ENCODE data around the gene PPP1R7. TPM values are rescaled to one million over a fixed set of nuclear protein-coding genes. Genes with fewer than 3 reads are reported as not detected.

Gene PPP1R7
- total RNA-seq, 1 donor from 2014 or later: 48.9 TPM

DNA sequence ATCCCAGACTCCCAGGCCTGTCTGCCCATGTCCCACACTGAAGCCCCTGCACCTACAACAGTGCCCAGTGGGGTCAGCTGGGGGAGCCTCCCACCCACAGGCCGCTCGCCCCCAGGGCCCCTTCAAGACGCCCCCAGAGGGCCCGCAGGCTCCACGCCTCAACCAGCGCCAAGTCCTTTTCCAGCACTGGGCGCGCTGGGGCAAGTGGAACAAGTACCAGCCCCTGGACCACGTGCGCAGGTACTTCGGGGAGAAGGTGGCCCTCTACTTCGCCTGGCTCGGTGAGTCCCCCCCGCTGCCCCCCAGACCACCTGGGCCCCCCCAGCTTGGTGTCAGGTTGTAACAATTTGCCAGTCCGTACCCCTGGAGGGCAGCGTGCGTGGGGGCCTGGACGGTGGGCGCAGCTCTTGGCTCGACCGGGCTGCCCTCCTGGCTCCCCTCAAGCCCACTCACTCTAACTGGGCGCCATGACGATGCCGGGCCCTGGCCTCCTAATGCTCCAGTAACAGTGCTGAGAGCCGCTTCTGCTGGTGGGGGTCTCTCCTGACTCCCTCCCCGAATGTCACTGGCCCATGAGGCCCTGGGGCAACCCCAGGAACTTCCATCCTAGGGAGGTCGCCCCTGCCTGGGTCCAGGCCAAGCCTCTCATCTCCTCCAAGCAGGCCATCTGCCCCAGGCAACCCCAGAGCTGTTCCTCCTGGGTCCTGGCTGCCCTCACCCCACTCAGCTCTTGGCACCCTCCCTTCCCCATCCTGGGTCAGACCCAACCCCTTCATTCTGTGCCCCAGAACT is 53.1 kb downstream of the PPP1R7 start:
- FAIRE-seq (no peak), DNase-seq (ENCODE audit: low spot score in 2 of 2) (no peak)

DNA sequence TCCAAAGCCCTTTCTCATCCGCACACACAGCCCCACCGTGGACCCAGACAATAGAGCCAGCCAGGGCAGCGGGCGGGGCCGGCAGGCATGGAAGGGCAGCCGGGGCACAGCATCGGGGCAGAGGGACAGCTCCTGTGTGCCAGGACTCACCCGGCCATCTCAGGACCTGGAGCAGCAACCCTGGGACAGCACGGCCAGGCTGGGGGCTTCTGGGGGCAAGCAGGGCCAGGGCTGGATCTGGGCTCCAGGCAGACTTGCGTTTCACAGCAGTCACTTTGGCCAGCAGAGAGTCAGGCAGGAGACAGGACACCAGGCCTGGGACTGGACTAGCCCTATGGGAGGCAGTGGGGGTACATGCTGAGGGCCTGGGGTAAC is 53.7 kb downstream of the PPP1R7 start:
- DNase-seq (ENCODE audit: low spot score in 2 of 2) (no peak), FAIRE-seq (no peak)

DNA sequence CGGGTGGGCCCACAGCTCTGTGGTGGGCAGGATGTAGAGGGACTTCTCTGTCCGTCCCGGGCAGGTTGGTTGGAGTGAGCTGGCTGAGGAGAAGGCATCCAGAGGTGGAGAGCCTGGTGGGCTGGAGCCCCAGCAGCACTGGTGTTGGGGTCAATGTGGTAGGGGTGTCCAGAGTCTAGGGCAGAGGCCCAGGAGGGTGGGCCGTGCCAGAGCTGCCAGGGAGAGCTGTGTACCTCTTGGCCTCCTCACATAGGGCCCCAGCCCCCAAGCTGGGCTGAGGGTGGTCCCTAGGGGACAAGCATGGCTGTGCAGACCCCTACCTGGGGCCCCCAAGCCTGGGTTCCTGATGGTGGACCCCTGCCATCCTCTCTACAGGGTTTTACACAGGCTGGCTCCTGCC is 54.2 kb downstream of the PPP1R7 start:
- DNase-seq (ENCODE audit: low spot score in 2 of 2): no peak
- FAIRE-seq: no peak

DNA sequence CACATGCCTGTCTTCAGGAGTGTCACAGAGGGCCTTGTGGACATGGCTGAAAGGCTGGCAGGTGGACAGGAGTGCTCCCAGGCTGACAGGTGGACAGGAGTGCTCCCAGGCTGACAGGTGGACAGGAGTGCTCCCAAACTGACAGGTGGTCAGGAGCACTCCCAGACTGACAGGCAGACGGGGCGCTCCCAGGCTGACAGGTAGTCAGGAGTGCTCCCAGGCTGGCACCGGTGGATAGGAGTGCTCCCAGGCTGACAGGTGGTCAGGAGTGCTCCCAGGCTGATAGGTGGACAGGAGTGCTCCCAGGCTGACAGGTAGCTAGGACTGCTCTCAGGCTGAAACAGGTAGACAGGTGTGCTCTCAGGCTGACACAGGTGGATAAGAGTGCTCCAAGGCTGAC is 54.8 kb downstream of the PPP1R7 start:
- FAIRE-seq (no peak), DNase-seq (ENCODE audit: low spot score in 2 of 2) (no peak)

DNA sequence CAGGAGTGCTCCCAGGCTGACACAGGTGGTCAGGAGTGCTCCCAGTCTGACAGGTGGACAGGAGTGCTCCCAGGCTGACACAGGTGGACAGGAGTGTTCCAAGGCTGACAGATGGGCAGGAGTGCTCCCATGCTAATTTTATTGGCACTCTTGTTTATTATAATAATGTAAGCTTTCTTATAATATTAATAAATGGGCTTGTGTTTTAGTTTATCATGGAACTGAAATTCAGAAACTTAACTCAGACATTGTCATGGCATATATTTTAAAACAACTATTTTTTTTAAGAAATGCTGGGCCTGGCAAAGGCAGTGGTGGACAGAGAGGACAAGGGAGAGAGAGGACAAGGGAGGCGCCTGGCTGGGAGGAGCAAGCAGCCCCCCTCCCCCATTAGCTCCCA is 56.9 kb downstream of the PPP1R7 start:
- DNase-seq (ENCODE audit: low spot score in 2 of 2): no peak
- no peak for FAIRE-seq

DNA sequence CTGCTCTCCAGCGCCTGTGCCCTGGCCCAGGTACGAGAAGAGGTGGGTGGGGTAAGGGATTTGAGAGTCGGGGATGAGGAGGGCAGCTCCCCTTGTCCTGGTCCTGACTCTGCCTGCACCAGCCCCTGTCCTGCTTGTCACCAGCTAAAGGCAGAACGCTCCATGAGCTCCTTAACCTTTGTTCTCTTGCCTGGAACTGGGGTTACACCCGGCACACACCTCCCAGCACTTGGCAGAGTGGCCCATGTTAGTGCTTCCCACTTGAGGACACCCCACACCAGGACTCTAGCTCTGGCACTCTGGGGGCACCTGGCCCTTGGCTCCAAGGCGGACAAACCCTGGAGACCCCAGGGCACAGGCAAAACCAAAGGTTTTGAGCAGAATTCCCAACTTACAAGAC is 57.4 kb downstream of the PPP1R7 start:
- DNase-seq (ENCODE audit: low spot score in 2 of 2): no peak
- no peak for FAIRE-seq

- peak in 1 of 2 donors; percentile 52 for DNase-seq (ENCODE audit: low spot score in 2 of 2)
- no peak for FAIRE-seq
Observed at GRCh38 chr2:241208058-241208457, 57.8 kb downstream of the PPP1R7 start.

- DNase-seq (ENCODE audit: low spot score in 2 of 2) (no peak), FAIRE-seq (no peak)
Observed at GRCh38 chr2:241209271-241209670, 59.0 kb downstream of the PPP1R7 start.

DNA sequence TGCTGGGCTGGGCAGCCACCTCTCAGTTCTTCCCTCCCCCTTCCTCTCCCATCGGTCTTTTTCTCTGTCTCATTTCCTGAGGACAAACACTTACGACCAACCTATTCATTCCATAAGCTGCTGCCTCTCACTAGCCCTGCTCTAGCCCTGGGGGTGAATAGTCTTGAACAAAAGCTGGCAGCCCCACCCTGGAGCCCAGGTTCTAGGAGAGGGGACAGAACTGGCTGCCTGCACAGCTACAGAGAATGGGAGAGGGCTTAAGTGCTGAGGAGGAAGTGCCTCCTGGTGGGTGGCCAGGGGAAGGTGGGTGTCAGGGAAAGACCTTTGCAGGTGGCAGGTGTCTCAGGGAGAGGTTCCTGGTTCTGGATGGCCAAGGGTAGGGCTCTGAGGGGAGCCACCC is 61.0 kb downstream of the PPP1R7 start:
- FAIRE-seq (no peak), DNase-seq (ENCODE audit: low spot score in 2 of 2) (no peak)

DNA sequence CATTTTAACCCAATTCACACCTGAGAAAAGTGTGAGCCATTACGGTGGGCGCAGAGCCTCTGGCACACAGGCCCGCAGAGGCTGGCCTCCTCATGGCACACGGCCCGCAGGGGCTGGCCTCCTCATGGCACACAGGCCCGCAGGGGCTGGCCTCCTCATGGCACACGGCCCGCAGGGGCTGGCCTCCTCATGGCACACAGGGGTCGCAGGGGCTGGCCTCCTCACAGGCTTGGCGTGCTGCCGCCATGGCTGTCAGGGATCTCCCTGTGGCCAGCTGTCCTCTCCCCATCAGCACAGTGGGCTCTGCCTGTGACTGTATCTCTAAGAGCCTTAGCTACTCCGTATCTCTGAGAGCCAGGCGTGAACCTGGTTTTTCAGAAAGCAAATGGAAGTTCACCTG is 62.8 kb downstream of the PPP1R7 start:
- no peak for FAIRE-seq
- peak in 1 of 2 donors; percentile 29 for DNase-seq (ENCODE audit: low spot score in 2 of 2)

DNA sequence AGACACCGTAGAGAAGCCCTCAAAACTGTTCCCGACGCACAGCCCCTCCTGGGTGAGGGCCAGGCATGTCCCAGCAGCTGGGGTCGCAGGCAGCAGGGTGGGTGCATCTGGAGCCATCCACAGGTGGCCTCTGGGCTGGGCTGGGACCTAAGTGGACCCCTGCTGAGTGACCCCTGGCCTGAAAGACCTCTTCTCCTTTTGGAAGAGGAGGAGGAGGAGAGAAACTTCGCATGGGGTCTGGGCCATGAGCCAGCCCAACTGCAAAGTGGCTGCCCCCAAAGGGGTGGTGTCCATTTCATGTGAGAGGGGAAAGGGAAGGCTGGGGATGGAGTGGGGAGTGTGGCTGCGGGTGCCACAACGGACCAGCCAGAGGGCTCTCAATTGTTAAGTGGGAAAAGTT is 63.3 kb downstream of the PPP1R7 start:
- FAIRE-seq (no peak), DNase-seq (ENCODE audit: low spot score in 2 of 2) (peak in 1 of 2 donors; percentile 14)

- no peak for DNase-seq (ENCODE audit: low spot score in 2 of 2)
- FAIRE-seq: no peak
Observed at GRCh38 chr2:241214209-241214608, 63.9 kb downstream of the PPP1R7 start.

DNA sequence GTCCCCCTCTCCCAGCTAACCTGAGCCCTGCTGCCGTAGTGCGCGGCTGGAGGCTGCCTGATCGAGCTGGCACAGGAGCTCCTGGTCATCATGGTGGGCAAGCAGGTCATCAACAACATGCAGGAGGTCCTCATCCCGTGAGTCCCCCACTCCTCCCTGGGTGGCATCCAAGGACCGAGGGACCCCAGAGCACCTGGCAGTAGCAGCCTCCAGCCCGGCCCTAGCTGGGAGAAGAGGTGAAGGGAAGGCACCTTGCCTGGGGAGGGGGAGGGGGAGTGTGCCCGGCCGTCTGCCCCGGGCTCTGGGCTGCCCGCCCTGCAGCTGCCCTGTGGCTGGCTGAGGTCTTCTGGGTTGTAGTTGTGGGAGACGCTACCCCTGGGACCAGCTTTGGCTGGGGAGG is 64.5 kb downstream of the PPP1R7 start:
- DNase-seq (ENCODE audit: low spot score in 2 of 2) (peak in 1 of 2 donors; percentile 17), FAIRE-seq (no peak)

DNA sequence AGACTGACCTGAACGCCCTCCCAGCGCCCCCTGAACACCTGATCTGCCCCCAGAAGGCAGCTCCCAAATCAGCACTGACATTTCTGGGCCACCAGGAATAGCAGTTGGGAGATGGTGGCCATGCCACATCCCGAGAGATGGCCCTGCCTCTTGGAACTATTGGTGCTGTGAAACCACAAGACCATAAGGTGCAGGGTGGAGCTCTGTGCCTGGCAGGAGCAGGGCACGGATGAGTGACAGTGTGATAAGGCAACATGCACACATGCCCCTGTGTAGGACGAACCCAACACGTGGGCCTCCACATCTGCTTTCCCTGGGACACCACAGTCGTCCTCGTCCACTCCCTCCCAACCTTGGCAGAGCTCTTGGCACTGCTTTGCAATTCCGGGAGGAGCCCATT is 65.2 kb downstream of the PPP1R7 start:
- no peak for FAIRE-seq
- no peak for DNase-seq (ENCODE audit: low spot score in 2 of 2)

DNA sequence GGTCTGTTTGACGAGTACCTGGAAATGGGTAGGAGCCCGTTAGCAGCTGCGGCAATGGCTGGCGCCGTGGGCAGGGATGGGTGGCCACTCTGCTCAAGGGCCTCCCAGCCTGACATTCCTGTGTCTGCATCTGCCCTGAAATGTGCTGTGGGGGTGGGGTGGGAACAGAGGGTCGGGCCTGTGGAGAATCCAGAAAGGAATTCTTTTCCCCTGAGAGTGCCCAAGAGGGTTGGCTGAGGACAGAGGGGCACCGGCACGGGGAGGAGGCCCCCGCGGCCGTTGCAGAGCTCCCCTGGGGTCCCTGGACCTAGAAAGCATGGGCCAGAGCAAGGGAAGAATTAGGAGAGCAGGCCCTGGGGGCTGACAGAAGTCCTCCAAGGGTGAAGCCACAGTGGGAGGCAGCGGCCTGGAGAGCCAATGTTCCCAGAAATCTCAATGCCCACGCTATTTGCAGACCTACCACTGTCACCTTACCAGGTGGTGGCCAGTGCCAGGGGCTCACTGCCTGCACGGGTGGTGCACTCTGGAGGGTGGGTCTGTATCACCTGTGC is 66.0 kb downstream of the PPP1R7 start:
- FAIRE-seq: no peak
- DNase-seq (ENCODE audit: low spot score in 2 of 2): no peak

- peak; percentile 85 to 92 for DNase-seq (ENCODE audit: low spot score in 2 of 2)
- no peak for FAIRE-seq
Observed at GRCh38 chr2:241217320-241218031, 67.2 kb downstream of the PPP1R7 start.

- DNase-seq (ENCODE audit: low spot score in 2 of 2) (peak; percentile 66 to 70), FAIRE-seq (no peak)
Observed at GRCh38 chr2:241218131-241219029, 68.1 kb downstream of the PPP1R7 start.

- FAIRE-seq: no peak
- no peak for DNase-seq (ENCODE audit: low spot score in 2 of 2)
Observed at GRCh38 chr2:241219030-241219382, 68.7 kb downstream of the PPP1R7 start.

DNA sequence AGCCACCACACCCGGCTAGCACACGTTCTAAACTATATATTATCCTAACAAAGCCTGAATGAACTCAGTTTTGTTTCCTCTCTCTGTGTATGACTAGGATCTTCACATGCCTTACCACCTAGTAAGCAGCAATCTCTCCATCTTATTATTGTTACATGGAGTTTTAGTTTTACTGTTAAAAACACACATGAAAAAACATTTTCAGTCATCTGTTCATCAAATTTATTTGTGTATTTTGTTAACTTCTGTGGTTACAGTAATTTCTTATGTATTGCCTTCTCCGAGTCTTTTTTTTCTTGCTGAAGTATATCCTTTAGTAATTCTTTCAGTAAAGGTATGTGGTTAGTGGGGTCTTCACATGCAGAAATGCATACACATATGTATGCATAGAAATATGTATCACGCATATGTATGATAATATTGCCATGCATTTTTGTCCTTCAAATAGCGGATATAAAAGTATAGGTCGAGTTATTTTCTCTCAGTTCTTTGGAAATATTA is 69.6 kb downstream of the PPP1R7 start:
- FAIRE-seq: no peak
- DNase-seq (ENCODE audit: low spot score in 2 of 2): no peak

GRCh38 chr2:241223211-241224017 is 73.1 kb downstream of the PPP1R7 start:
- FAIRE-seq: no peak
- DNase-seq (ENCODE audit: low spot score in 2 of 2): no peak
